OCI-LY1 (cell line): ENCODE results near the gene ULK4.

ENCODE experiments used
- H2AFZ ChIP-seq: fragments of 200-600 bp; sonication (generic), shearing (Covaris generic); 2 replicates; pipeline ENCODE4 v1.6.0; 2014; ENCODE audit warnings: antibody characterized with exemption, mild to moderate bottlenecking, low read length
- H3F3A ChIP-seq: fragments of 200-600 bp; sonication (generic), shearing (Covaris generic); 2 replicates; pipeline ENCODE4 v1.6.0; 2014; ENCODE audit warnings: mild to moderate bottlenecking, antibody characterized with exemption, low read length, moderate library complexity; ENCODE audit not compliant: insufficient read depth
- H3K27ac ChIP-seq: fragments of 200-600 bp; sonication (generic); 2 replicates; pipeline ENCODE4 v1.5.1; 2014; ENCODE audit warnings: low read length, mixed run types, mild to moderate bottlenecking, low read depth; ENCODE audit not compliant: poor library complexity, severe bottlenecking
- H3K27me3 ChIP-seq: fragments of 200-600 bp; sonication (generic); 2 replicates; pipeline ENCODE4 v1.6.0; 2014; ENCODE audit warnings: antibody characterized with exemption, mild to moderate bottlenecking, low read length, moderate library complexity; ENCODE audit not compliant: insufficient read depth
- H3K36me3 ChIP-seq: fragments of 200-600 bp; sonication (generic); 2 replicates; pipeline ENCODE4 v1.6.1; 2014; ENCODE audit warnings: mild to moderate bottlenecking, antibody characterized with exemption, low read length, moderate library complexity, mixed read lengths; ENCODE audit not compliant: insufficient read depth
- H3K4me1 ChIP-seq: fragments of 200-600 bp; sonication (generic); 2 replicates; pipeline ENCODE4 v1.5.1; 2014; ENCODE audit warnings: mild to moderate bottlenecking, low read length, moderate library complexity; ENCODE audit not compliant: insufficient read depth, severe bottlenecking
- H3K4me2 ChIP-seq: fragments of 200-600 bp; sonication (generic), shearing (Covaris generic); 2 replicates; pipeline ENCODE4 v1.6.1; 2014; ENCODE audit warnings: low read length
- H3K4me3 ChIP-seq: fragments of 200-600 bp; sonication (generic); 2 replicates; pipeline ENCODE4 v1.5.1; 2014; ENCODE audit warnings: low read length, low read depth, mild to moderate bottlenecking, mixed read lengths; ENCODE audit not compliant: poor library complexity, severe bottlenecking
- H3K79me2 ChIP-seq: fragments of 200-600 bp; shearing (Covaris generic); 2 replicates; pipeline ENCODE4 v1.6.1; 2016; ENCODE audit warnings: mixed run types, low read length, mixed read lengths; ENCODE audit not compliant: insufficient read depth
- H3K9ac ChIP-seq: fragments of 200-600 bp; sonication (generic), shearing (Covaris generic); 2 replicates; pipeline ENCODE4 v1.6.1; 2014; ENCODE audit warnings: mild to moderate bottlenecking, low read length, mixed read lengths
- H3K9me2 ChIP-seq: fragments of 200-600 bp; sonication (generic), shearing (Covaris generic); 2 replicates; pipeline ENCODE4 v1.6.1; 2014; ENCODE audit warnings: low read depth, mild to moderate bottlenecking, low read length, mixed read lengths
- H3K9me3 ChIP-seq: fragments of 200-600 bp; shearing (Covaris generic); 2 replicates; pipeline ENCODE4 v1.6.1; 2014; ENCODE audit warnings: low read length, mixed read lengths
- H4K20me1 ChIP-seq: fragments of 200-600 bp; sonication (generic), shearing (Covaris generic); 2 replicates; pipeline ENCODE4 v1.6.0; 2016; ENCODE audit warnings: mild to moderate bottlenecking, low read length; ENCODE audit not compliant: insufficient read depth
- CTCF ChIP-seq: fragments of 200-600 bp; sonication (generic), shearing (Covaris generic); IDR thresholded peaks from 2 replicates; pipeline ENCODE4 v1.5.1; 2017; ENCODE audit warnings: mild to moderate bottlenecking, antibody characterized with exemption, low read length, moderate library complexity, mixed read lengths
- EZH2 ChIP-seq: fragments of 200-600 bp; sonication (generic), shearing (Covaris generic); IDR thresholded peaks from 2 replicates; pipeline ENCODE4 v1.8.0; 2017; ENCODE audit warnings: borderline replicate concordance, mixed run types, mild to moderate bottlenecking, antibody characterized with exemption, low read length, moderate library complexity, mixed read lengths

Gene ULK4

GRCh38 chr3:41912280-41912679 is 49.6 kb downstream of the ULK4 start:
- Histone ChIP-seq H3F3A (no peaks in the 10 kb centered on the region), H4K20me1 (no peaks in the 10 kb centered on the region), H3K4me3 (no peak overlapping the region), H3K9me3 (no peaks in the 10 kb centered on the region), H3K27ac (no peak overlapping the region), H2AFZ (no peak overlapping the region), H3K4me1 (no peaks in the 10 kb centered on the region), H3K79me2 (no peaks in the 10 kb centered on the region), H3K9me2 (no peaks in the 10 kb centered on the region), H3K4me2 (no peak overlapping the region), H3K27me3 (no peaks in the 10 kb centered on the region), H3K36me3 (no peaks in the 10 kb centered on the region), H3K9ac (no peak overlapping the region)
- TF ChIP-seq CTCF = no peak

- no peaks in the 10 kb centered on the region for H4K20me1 ChIP-seq
- no peak overlapping the region for H3K9ac ChIP-seq
- H3K27ac ChIP-seq = no peak overlapping the region
- H3K36me3 ChIP-seq = peaks cover 4% of the 10 kb centered on the region; the same call in 1 of the 2 replicates
- H2AFZ ChIP-seq = no peak overlapping the region
- no peaks in the 10 kb centered on the region for H3K9me3 ChIP-seq
- H3K4me2 ChIP-seq = no peak overlapping the region
- TF ChIP-seq EZH2 (no peak), CTCF (no peak)
- no peaks in the 10 kb centered on the region for H3K9me2 ChIP-seq
- H3K4me1 ChIP-seq = no peaks in the 10 kb centered on the region
- H3K79me2 ChIP-seq = no peaks in the 10 kb centered on the region
- no peak overlapping the region for H3K4me3 ChIP-seq
- H3K27me3 ChIP-seq = no peaks in the 10 kb centered on the region
- no peaks in the 10 kb centered on the region for H3F3A ChIP-seq
These were observed 54.4 kb downstream of the ULK4 start for GRCh38 chr3:41907330-41908073.

GRCh38 chr3:41900265-41900664 is 61.6 kb downstream of the ULK4 start:
- TF ChIP-seq EZH2 = no peak
- no peak for TF ChIP-seq CTCF
- H2AFZ ChIP-seq = no peak overlapping the region
- H3K4me3 ChIP-seq = no peak overlapping the region
- H3K36me3 ChIP-seq = no peaks in the 10 kb centered on the region
- H3K9ac ChIP-seq = no peak overlapping the region
- H3K79me2 ChIP-seq = no peaks in the 10 kb centered on the region
- H4K20me1 ChIP-seq = no peaks in the 10 kb centered on the region
- no peaks in the 10 kb centered on the region for H3K4me1 ChIP-seq
- no peaks in the 10 kb centered on the region for H3K9me3 ChIP-seq
- H3K27me3 ChIP-seq = no peaks in the 10 kb centered on the region
- H3K4me2 ChIP-seq = no peak overlapping the region
- no peaks in the 10 kb centered on the region for H3F3A ChIP-seq
- H3K27ac ChIP-seq = no peak overlapping the region
- no peaks in the 10 kb centered on the region for H3K9me2 ChIP-seq
